ENCODE measurements around the gene SLC2A3. TPM values are rescaled to one million over a fixed set of nuclear protein-coding genes. Genes with fewer than 3 reads are reported as not detected.
"Not testable (repeated sequence)": the region's sequence is repeated elsewhere in the genome, so short reads cannot be mapped to it uniquely, and the experiment has no call there.

Gene SLC2A3
- total RNA-seq, 1 donor from 2014 or later, result 548 TPM

DNA sequence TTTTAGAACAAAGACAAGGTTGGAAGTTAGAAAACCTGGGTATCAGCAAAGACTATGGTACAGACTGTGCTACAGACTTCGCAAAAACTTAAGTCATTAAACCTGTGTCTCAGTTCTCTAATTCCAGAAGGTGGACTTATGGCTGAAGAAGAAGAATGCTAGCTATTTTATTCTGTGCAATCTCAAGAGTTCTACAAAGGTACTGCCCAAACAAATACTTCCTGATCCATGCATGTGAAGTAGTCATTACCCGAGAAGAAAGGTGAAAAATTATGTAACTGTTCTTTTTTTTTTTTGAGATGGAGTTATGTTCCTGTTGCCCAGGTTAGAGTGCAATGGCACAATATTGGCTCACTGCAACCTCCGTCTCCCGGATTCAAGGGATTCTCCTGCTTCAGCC, 45.5 kb upstream of the SLC2A3 start:
- no peaks in the 10 kb centered on the region for H3K36me3 ChIP-seq
- Mint-ChIP-seq H3K36me3 (peaks cover 3% of the 10 kb centered on the region), H3K4me1 (peaks cover 31% of the 10 kb centered on the region), H3K4me3 (no peak overlapping the region), H3K27me3 (ENCODE audit: insufficient read depth, low read depth) (peaks cover 4% of the 10 kb centered on the region), H3K9me3 (no peaks in the 10 kb centered on the region), H3K27ac (no peak overlapping the region)
- peaks cover 21% of the 10 kb centered on the region for H3K4me1 ChIP-seq
- no peak for DNase-seq (ENCODE audit: low spot score)
- no peaks in the 10 kb centered on the region for H3K27me3 ChIP-seq
- no peak overlapping the region for H3K4me2 ChIP-seq
- H3K9ac ChIP-seq, result no peak overlapping the region
- no peak overlapping the region for H3K4me3 ChIP-seq
- H4K20me1 ChIP-seq (ENCODE audit: low read depth), result no peaks in the 10 kb centered on the region
- peaks cover 5% of the 10 kb centered on the region for H3F3A ChIP-seq (ENCODE audit: low read depth)
- H3K79me2 ChIP-seq (ENCODE audit: low read depth), result no peaks in the 10 kb centered on the region
- H2AFZ ChIP-seq (replicated peaks), result no peak overlapping the region
- H3K27ac ChIP-seq, result no peak overlapping the region
- no peak for TF ChIP-seq EZH2phosphoT487 (IDR thresholded peaks at IDR 0.05)
- TF ChIP-seq, protein P1, sequence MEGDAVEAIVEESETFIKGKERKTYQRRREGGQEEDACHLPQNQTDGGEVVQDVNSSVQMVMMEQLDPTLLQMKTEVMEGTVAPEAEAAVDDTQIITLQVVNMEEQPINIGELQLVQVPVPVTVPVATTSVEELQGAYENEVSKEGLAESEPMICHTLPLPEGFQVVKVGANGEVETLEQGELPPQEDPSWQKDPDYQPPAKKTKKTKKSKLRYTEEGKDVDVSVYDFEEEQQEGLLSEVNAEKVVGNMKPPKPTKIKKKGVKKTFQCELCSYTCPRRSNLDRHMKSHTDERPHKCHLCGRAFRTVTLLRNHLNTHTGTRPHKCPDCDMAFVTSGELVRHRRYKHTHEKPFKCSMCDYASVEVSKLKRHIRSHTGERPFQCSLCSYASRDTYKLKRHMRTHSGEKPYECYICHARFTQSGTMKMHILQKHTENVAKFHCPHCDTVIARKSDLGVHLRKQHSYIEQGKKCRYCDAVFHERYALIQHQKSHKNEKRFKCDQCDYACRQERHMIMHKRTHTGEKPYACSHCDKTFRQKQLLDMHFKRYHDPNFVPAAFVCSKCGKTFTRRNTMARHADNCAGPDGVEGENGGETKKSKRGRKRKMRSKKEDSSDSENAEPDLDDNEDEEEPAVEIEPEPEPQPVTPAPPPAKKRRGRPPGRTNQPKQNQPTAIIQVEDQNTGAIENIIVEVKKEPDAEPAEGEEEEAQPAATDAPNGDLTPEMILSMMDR (IDR thresholded peaks at IDR 0.05), result no peak
- no peak for TF ChIP-seq EZH2 (IDR thresholded peaks at IDR 0.05)
- no peaks in the 10 kb centered on the region for H3K9me3 ChIP-seq (ENCODE audit: low read depth)

DNA sequence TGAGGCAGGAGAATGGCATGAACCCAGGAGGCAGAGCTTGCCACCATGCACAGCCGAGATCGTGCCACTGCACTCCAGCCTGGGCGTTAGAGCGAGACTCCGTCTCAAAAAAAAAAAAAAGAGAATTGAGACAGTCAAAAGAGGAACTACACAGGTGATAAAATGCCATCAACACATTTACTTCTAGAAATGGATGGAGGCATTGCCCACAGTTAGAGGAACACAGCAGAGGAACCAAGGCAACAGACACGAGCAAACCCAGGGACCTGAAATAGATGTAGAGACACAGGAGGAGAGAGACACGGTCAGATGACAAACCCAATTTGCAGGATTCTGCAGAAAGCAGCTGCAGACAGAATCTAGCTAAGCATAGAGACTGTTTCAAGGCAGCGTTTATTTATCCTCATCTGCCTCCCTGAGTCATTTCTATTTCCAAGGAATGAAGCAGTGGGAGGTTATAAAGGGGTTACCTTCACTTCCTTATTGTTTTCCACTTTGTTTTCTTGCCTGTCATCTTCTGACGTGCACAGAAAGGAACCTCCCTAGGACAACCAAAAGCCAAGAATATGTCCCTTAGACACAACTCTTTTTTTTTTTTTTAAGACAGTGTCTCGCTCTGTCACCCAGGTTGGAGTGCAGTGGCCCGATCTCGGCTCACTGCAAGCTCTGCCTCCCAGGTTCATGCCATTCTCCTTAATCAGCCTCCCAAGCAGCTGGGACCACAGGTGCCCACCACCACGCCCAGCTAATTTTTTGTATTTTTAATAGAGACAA, 41.6 kb upstream of the SLC2A3 start:
- H3F3A ChIP-seq (ENCODE audit: low read depth); H3K9me3 Mint-ChIP-seq; H3K79me2 ChIP-seq (ENCODE audit: low read depth); H2AFZ ChIP-seq (replicated peaks); H3K36me3 Mint-ChIP-seq; H3K4me3 ChIP-seq; H4K20me1 ChIP-seq (ENCODE audit: low read depth); H3K27ac Mint-ChIP-seq; H3K27me3 Mint-ChIP-seq (ENCODE audit: insufficient read depth, low read depth); DNase-seq (ENCODE audit: low spot score); H3K27me3 ChIP-seq; H3K9ac ChIP-seq; H3K4me3 Mint-ChIP-seq; H3K36me3 ChIP-seq; H3K27ac ChIP-seq; H3K4me2 ChIP-seq; H3K9me3 ChIP-seq (ENCODE audit: low read depth): not testable (repeated sequence)
- H3K4me1 Mint-ChIP-seq, result peaks cover 41% of the 10 kb centered on the region
- peaks cover 14% of the 10 kb centered on the region for H3K4me1 ChIP-seq

DNA sequence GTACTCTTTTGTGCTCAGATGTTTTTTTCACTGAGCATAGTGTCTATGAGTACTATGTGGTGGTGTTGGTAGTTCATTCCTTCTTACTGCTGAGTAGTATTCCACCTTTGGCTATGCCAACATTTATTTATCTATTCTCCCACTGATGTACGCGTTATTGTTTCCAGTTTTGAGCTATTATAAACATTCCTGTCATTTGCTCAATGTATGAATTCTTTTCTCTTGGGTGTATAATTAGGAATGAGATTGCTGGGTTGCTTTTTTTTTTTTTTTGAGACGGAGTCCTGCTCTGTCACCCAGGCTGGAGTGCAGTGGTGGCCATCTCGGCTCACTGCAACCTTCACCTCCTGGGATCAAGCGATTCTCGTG, 37.5 kb upstream of the SLC2A3 start:
- H3K4me2 ChIP-seq, result no peak overlapping the region
- H3K4me3 Mint-ChIP-seq, result no peak overlapping the region
- no peaks in the 10 kb centered on the region for H3K9me3 Mint-ChIP-seq
- no peaks in the 10 kb centered on the region for H3K9me3 ChIP-seq (ENCODE audit: low read depth)
- no peaks in the 10 kb centered on the region for H3K27me3 ChIP-seq
- no peaks in the 10 kb centered on the region for H4K20me1 ChIP-seq (ENCODE audit: low read depth)
- no peak overlapping the region for H3K4me3 ChIP-seq
- no peak overlapping the region for H3K27ac ChIP-seq
- no peak overlapping the region for H3K27ac Mint-ChIP-seq
- H2AFZ ChIP-seq (replicated peaks), result no peak overlapping the region
- peaks cover 50% of the 10 kb centered on the region for H3K4me1 Mint-ChIP-seq
- H3F3A ChIP-seq (ENCODE audit: low read depth), result peaks cover 20% of the 10 kb centered on the region
- H3K9ac ChIP-seq, result no peak overlapping the region
- H3K79me2 ChIP-seq (ENCODE audit: low read depth), result no peaks in the 10 kb centered on the region
- no peaks in the 10 kb centered on the region for H3K36me3 ChIP-seq
- peaks cover 6% of the 10 kb centered on the region for H3K27me3 Mint-ChIP-seq (ENCODE audit: insufficient read depth, low read depth)
- TF ChIP-seq, protein P1 (IDR thresholded peaks at IDR 0.05), result no peak
- TF ChIP-seq EZH2 (IDR thresholded peaks at IDR 0.05) (no peak), EZH2phosphoT487 (IDR thresholded peaks at IDR 0.05) (no peak)
- H3K36me3 Mint-ChIP-seq, result peaks cover 3% of the 10 kb centered on the region
- peaks cover 13% of the 10 kb centered on the region for H3K4me1 ChIP-seq
- no peak for DNase-seq (ENCODE audit: low spot score)

DNA sequence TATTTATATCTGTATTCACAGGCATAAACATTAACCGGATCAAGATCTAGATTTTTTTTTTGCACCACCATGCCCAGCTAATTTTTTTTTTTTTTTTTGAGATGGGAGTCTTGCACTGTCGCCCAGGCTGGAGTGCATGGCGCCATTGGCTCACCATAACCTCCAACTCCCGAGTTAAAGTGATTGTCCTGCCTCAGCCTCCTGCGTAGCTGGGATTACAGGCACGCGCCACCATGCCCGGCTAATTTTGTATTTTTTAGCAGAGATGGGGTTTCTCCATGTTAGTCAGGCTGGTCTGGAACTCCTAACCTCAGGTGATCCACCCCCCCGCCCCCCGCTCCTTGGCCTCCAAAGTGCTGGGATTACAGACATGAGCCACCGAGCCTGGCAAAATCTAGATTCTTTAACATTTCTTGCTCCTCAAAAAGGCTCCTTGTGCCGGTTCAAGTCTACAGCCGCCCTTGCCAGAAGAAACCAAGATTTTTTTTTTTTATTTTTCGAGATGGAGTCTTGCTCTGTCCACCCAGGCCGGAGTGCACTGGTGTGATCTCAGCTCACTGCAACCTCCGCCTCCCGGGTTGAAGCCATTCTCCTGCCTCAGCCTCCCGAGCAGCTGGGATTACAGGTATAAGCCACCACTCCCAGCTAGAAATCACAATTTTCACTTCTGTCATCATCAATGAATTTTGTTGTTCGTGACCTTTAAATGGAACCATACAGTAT, 36.9 kb upstream of the SLC2A3 start:
- no peak overlapping the region for H3K4me3 ChIP-seq
- Mint-ChIP-seq H3K27ac (no peak overlapping the region), H3K4me1 (peaks cover 46% of the 10 kb centered on the region), H3K36me3 (no peaks in the 10 kb centered on the region), H3K4me3 (peak overlapping the region; percentile 30), H3K9me3 (no peaks in the 10 kb centered on the region), H3K27me3 (ENCODE audit: insufficient read depth, low read depth) (peaks cover 4% of the 10 kb centered on the region)
- no peaks in the 10 kb centered on the region for H3K36me3 ChIP-seq
- no peak overlapping the region for H2AFZ ChIP-seq (replicated peaks)
- H3K4me2 ChIP-seq, result no peak overlapping the region
- no peak overlapping the region for H3K27ac ChIP-seq
- H4K20me1 ChIP-seq (ENCODE audit: low read depth), result no peaks in the 10 kb centered on the region
- no peaks in the 10 kb centered on the region for H3K79me2 ChIP-seq (ENCODE audit: low read depth)
- TF ChIP-seq, protein P1 (IDR thresholded peaks at IDR 0.05), result no peak
- no peak overlapping the region for H3K9ac ChIP-seq
- H3K4me1 ChIP-seq, result peaks cover 13% of the 10 kb centered on the region
- DNase-seq (ENCODE audit: low spot score), result no peak
- no peaks in the 10 kb centered on the region for H3K9me3 ChIP-seq (ENCODE audit: low read depth)
- peaks cover 20% of the 10 kb centered on the region for H3F3A ChIP-seq (ENCODE audit: low read depth)
- H3K27me3 ChIP-seq, result no peaks in the 10 kb centered on the region

DNA sequence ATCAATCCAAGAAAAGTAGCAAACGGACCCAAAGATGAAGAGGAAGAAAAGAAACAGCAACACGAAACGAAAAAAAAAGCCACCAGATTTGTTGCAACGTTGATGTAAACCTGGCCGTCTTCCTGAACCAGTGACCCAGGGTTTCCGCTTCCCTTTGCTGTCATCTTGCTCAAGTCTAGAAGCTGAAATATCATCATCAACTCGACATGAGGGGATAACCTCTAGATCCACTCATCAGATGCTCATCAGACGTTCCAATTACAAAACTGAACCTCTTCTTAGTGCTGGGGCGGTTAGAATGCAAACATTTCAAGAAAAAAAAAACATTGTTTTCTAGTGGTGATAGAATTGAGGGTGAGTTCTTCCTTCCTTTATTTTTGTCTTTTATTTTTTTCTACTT, 36.3 kb upstream of the SLC2A3 start:
- Histone ChIP-seq H3K4me1 (peaks cover 13% of the 10 kb centered on the region), H3F3A (ENCODE audit: low read depth) (peaks cover 20% of the 10 kb centered on the region)
- not testable (repeated sequence) for H3K9ac ChIP-seq; H3K79me2 ChIP-seq (ENCODE audit: low read depth); H4K20me1 ChIP-seq (ENCODE audit: low read depth); H3K36me3 Mint-ChIP-seq; H3K36me3 ChIP-seq; H3K27ac ChIP-seq; H2AFZ ChIP-seq (replicated peaks); H3K4me2 ChIP-seq; DNase-seq (ENCODE audit: low spot score); H3K9me3 Mint-ChIP-seq; H3K27me3 ChIP-seq; H3K9me3 ChIP-seq (ENCODE audit: low read depth); H3K4me3 ChIP-seq; H3K27me3 Mint-ChIP-seq (ENCODE audit: insufficient read depth, low read depth); H3K27ac Mint-ChIP-seq
- Mint-ChIP-seq H3K4me3 (peak overlapping the region; percentile 30), H3K4me1 (peaks cover 45% of the 10 kb centered on the region)

Measured in neural progenitor cell (in vitro differentiated cells).